Aortic smooth muscle cell (primary cell): ENCODE measurements around the gene IPMK. TPM values are rescaled to one million over a fixed set of nuclear protein-coding genes. Genes with fewer than 3 reads are reported as not detected.

ENCODE experiments used
- total RNA-seq: library from RNA; depleted of rRNA; stranded (reverse); fragments of >200 nt; gene quantifications from 2 replicates; pipeline ENCODE4 v1.2.3, GENCODE V29; 2014

The IPMK gene
- total RNA-seq = 3.2 TPM in 2 replicates

DNA sequence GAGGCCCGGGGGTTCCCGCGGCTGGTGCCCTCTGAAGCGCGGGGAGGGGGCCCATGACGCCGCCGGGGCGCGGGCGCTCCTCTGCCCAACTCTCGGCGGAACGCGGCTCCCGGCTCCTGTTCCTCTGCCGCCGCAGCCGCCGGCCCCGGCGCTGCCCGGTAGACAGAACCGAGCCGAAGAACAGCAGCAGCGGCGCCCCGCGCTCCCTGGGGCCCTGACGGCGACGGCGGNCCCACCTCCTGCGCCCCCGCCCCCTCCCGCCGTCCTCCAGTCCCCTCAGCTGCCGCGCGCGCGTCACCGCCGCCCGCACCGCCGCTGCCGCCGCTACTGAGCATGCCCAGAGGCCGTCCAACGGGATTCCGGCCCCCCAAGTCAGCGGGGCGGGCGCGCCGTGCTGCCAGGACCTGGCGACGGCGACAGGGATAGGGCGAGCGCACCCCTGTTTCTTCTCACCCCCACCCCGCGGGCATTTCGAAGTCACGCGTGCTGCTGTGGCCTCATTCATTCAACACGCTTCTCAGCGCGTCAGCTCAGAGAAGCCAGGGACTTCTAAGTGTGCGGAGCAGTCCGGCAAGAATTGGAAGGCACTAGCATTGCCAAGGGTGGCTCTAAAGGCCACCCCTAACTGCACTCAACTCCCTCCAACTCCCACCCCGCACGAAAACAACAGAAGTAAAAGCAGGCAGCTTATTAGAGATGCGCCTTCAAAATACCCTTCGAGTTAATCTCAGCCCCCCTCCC, at the start of gene IPMK:
TSS of gene IPMK (minus strand) at position 182 of the 741 bp plus-strand sequence. CDS start 283 bp downstream, outside the sequence.

DNA sequence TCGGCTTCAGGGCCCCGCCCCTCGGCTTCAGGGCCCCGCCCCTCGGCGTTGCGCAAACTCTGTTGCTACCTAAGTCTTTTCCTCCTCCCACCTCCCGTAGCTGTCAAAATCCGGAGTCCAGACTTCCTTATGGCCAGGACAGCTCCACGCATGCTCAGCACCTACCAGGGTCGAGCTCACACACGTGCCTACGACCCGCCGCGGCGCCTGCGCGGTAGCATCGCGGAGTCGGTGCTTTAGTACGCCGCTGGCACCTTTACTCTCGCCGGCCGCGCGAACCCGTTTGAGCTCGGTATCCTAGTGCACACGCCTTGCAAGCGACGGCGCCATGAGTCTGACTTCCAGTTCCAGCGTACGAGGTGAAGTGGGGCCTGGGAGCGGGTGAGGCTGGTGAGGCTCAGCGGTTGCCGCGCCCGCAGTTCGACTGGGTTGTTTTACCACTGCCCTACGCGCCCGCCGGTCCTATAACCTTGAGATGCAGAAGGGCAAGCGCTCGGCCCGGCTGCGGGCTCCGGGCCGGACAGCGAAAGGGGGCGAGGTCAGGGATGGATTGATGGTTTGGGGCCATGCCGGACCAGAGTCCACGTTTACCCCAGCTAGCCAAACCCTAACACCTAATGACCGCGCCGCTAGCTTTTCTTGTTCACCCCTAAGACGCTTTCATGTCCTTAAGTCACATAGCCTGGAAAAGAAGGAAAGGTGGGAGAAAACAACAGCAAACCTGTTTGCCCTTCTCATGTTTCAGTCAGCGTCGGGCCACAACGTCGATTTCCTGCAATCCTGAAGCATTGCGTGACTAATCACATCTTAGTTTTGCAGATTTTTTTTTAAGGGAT, 1.5 kb upstream of the IPMK start, which contains the start of gene CISD1:
TSS of gene CISD1 (plus strand) at position 217 of the 836 bp plus-strand sequence. CDS start at position 329, 112 bp downstream.

Other genes starting within 250 kb of the IPMK start
- gene CISD1, start 1.3 kb upstream of the IPMK start, total RNA-seq = 41.9 and 52.7 TPM in 2 replicates
- gene UBE2D1, start 67.1 kb upstream of the IPMK start, total RNA-seq = 6.9 and 9.3 TPM in 2 replicates
- gene TFAM, start 117.5 kb upstream of the IPMK start, total RNA-seq = 17.7 and 18.1 TPM in 2 replicates
- 66.3 and 88.6 TPM in 2 replicates for gene BICC1, start 245.0 kb upstream of the IPMK start, total RNA-seq